GM12874 (cell line): ENCODE results near the gene CCN2.

Experiments
- CTCF ChIP-seq: IDR thresholded peaks from 2 replicates; pipeline ENCODE4 v1.5.1; 2011; ENCODE audit warnings: low read depth, mild to moderate bottlenecking, control low read depth, low read length, moderate library complexity; ENCODE audit not compliant: insufficient read depth

The CCN2 gene

GRCh38 chr6:131946992-131947955 is 3.9 kb downstream of the CCN2 start:
- no peak for TF ChIP-seq CTCF

- TF ChIP-seq CTCF: no peak
These were observed 4.7 kb downstream of the CCN2 start for GRCh38 chr6:131946404-131946991.

GRCh38 chr6:131945971-131946370 is 5.2 kb downstream of the CCN2 start:
- TF ChIP-seq CTCF: no peak

- TF ChIP-seq CTCF: no peak
These were observed 13.2 kb downstream of the CCN2 start for GRCh38 chr6:131937703-131938631.

- TF ChIP-seq CTCF: no peak
These were observed 13.9 kb downstream of the CCN2 start for GRCh38 chr6:131937226-131937625.

GRCh38 chr6:131936156-131936555 is 15.0 kb downstream of the CCN2 start:
- TF ChIP-seq CTCF: no peak
